Right atrium auricular region (tissue), 2 donors: Measurements from ENCODE around the gene OR52N1. TPM values are rescaled to one million over a fixed set of nuclear protein-coding genes. Genes with fewer than 3 reads are reported as not detected.

Experiments used
- DNase-seq: peaks from one replicate; pipeline ENCODE4 v3.0.0-alpha.2; 2019; ENCODE audit warnings: low spot score
- H3K27ac ChIP-seq, 2 donors: fragments of 200-600 bp; sonication (generic); 1 replicate in 1 of 2; 2 replicates in 1 of 2; pipeline ENCODE4 v1.5.1; 2016 to 2019
- H3K27me3 ChIP-seq, 2 donors: fragments of 200-600 bp; sonication (generic); one replicate each; pipeline versions ENCODE4 v1.5.1 to v1.6.0; 2017 to 2019
- H3K36me3 ChIP-seq: fragments of 200-600 bp; sonication (generic); one replicate; pipeline ENCODE4 v1.5.1; 2016
- H3K4me1 ChIP-seq, 2 donors: fragments of 200-600 bp; sonication (generic); one replicate each; pipeline versions ENCODE4 v1.5.1 to v1.6.0; 2017 to 2019
- H3K4me3 ChIP-seq, 2 donors: fragments of 200-600 bp; sonication (generic); 1 replicate in 1 of 2; 2 replicates in 1 of 2; pipeline ENCODE4 v1.5.1; 2017 to 2019; ENCODE audit warnings: mild to moderate bottlenecking in 1 of 2, moderate library complexity in 1 of 2
- H3K9me3 ChIP-seq, 2 donors: fragments of 200-600 bp; sonication (generic); one replicate each; pipeline ENCODE4 v1.5.1; 2019
- CTCF ChIP-seq, 2 donors: fragments of 200-600 bp; sonication (generic); IDR thresholded peaks; one replicate each; pipeline ENCODE4 v1.5.1; 2019; ENCODE audit warnings: antibody characterized with exemption in 2 of 2
- total RNA-seq, 2 donors: library from RNA; depleted of rRNA; stranded (reverse); fragments of >200 nt; gene quantifications; one replicate each; pipeline ENCODE4 v1.1.0, GENCODE V29; 2016

Gene OR52N1
- total RNA-seq, 2 donors from 2014 or later = not detected

- no peak overlapping the region for H3K4me3 ChIP-seq
- no peaks in the 10 kb centered on the region for H3K36me3 ChIP-seq
- H3K27ac ChIP-seq = no peak overlapping the region
- no peaks in the 10 kb centered on the region for H3K27me3 ChIP-seq
- no peaks in the 10 kb centered on the region for H3K4me1 ChIP-seq
- H3K9me3 ChIP-seq = no peaks in the 10 kb centered on the region
- DNase-seq = no peak
- no peak for TF ChIP-seq CTCF (IDR thresholded peaks at IDR 0.05)
Measured at GRCh38 chr11:5815534-5815933, 24.5 kb upstream of the OR52N1 start.

- no peak for TF ChIP-seq CTCF (IDR thresholded peaks at IDR 0.05)
- no peak overlapping the region for H3K27ac ChIP-seq
- H3K27me3 ChIP-seq = no peaks in the 10 kb centered on the region
Measured at GRCh38 chr11:5809905-5810795, 19.1 kb upstream of the OR52N1 start.

GRCh38 chr11:5809122-5809519 is 18.1 kb upstream of the OR52N1 start:
- H3K27ac ChIP-seq = no peak overlapping the region
- peaks cover 0 to 9% of the 10 kb centered on the region in 2 donors for H3K4me1 ChIP-seq
- no peak for TF ChIP-seq CTCF (IDR thresholded peaks at IDR 0.05)
- no peaks in the 10 kb centered on the region for H3K9me3 ChIP-seq
- H3K4me3 ChIP-seq = peak overlapping the region; percentile 15 to 53
- H3K27me3 ChIP-seq = no peaks in the 10 kb centered on the region
- no peaks in the 10 kb centered on the region for H3K36me3 ChIP-seq
- DNase-seq = no peak

More at GRCh38 chr11:5809905-5810795, 19.1 kb upstream of the OR52N1 start:
- Histone ChIP-seq H3K9me3 (no peaks in the 10 kb centered on the region), H3K36me3 (no peaks in the 10 kb centered on the region), H3K4me3 (no peak overlapping the region), H3K4me1 (peaks cover 0 to 9% of the 10 kb centered on the region in 2 donors)
- DNase-seq = no peak

GRCh38 chr11:5808500-5809121 is 17.5 kb upstream of the OR52N1 start, which contains the start of gene OR52N2:
TSS of gene OR52N2 (plus strand) at chr11:5808924. CDS start at chr11:5820336, 11,412 bp downstream.
- no peaks in the 10 kb centered on the region for H3K27me3 ChIP-seq
- no peaks in the 10 kb centered on the region for H3K9me3 ChIP-seq
- H3K4me1 ChIP-seq = peaks cover 0 to 9% of the 10 kb centered on the region in 2 donors
- no peak within 1 kb of the TSS for H3K27ac ChIP-seq
- H3K36me3 ChIP-seq = no peaks in the 10 kb centered on the region
- DNase-seq = peak; percentile 78
- peak; percentile 5 to 88 for TF ChIP-seq CTCF (IDR thresholded peaks at IDR 0.05)
- H3K4me3 ChIP-seq = peak within 1 kb of the TSS; percentile 15 to 53

GRCh38 chr11:5807580-5807979 is 16.5 kb upstream of the OR52N1 start:
- DNase-seq = no peak
- TF ChIP-seq CTCF (IDR thresholded peaks at IDR 0.05) = no peak
- no peak overlapping the region for H3K4me3 ChIP-seq

More at GRCh38 chr11:5807580-5807979, 16.5 kb upstream of the OR52N1 start:
- Histone ChIP-seq H3K9me3 (no peaks in the 10 kb centered on the region), H3K27me3 (no peaks in the 10 kb centered on the region), H3K4me1 (peaks cover 0 to 9% of the 10 kb centered on the region in 2 donors), H3K27ac (no peak overlapping the region), H3K36me3 (no peaks in the 10 kb centered on the region)
